NCI-H1694 (cell line): ENCODE measurements around the gene TOMM70.
"Not testable (repeated sequence)": the region's sequence is repeated elsewhere in the genome, so short reads cannot be mapped to it uniquely, and the experiment has no call there.

Experiments
- DNase-seq: peaks from one replicate; lab custom pipeline; 2025; lab: John Stamatoyannopoulos, UW

Gene TOMM70

GRCh38 chr3:100364421-100364820 is 36.5 kb downstream of the TOMM70 start:
- DNase-seq = no peak

- DNase-seq = no peak
These were observed 39.0 kb downstream of the TOMM70 start for GRCh38 chr3:100361897-100362296.

- no peak for DNase-seq
These were observed 40.0 kb downstream of the TOMM70 start for GRCh38 chr3:100360757-100361496.

- DNase-seq = no peak
These were observed 41.9 kb downstream of the TOMM70 start for GRCh38 chr3:100359035-100359434.

GRCh38 chr3:100358413-100358812 is 42.5 kb downstream of the TOMM70 start:
- DNase-seq = no peak

GRCh38 chr3:100354850-100355249 is 46.0 kb downstream of the TOMM70 start:
- no peak for DNase-seq

- DNase-seq = no peak
These were observed 48.3 kb downstream of the TOMM70 start for GRCh38 chr3:100352296-100353231.

GRCh38 chr3:100351770-100352169 is 49.1 kb downstream of the TOMM70 start:
- not testable (repeated sequence) for DNase-seq

GRCh38 chr3:100348727-100349126 is 52.2 kb downstream of the TOMM70 start:
- DNase-seq = no peak

GRCh38 chr3:100340527-100340926 is 60.4 kb downstream of the TOMM70 start:
- no peak for DNase-seq

- no peak for DNase-seq
These were observed 61.1 kb downstream of the TOMM70 start for GRCh38 chr3:100339786-100340185.

- DNase-seq = no peak
These were observed 62.0 kb downstream of the TOMM70 start for GRCh38 chr3:100338911-100339310.

GRCh38 chr3:100336229-100336628 is 64.7 kb downstream of the TOMM70 start:
- not testable (repeated sequence) for DNase-seq

- no peak for DNase-seq
These were observed 65.5 kb downstream of the TOMM70 start for GRCh38 chr3:100335434-100335833.

- DNase-seq = peak; percentile 19
These were observed 66.2 kb downstream of the TOMM70 start, which contains the start of gene NIT2 for GRCh38 chr3:100334488-100335351. Gene NIT2 (plus strand): TSS chr3:100334757. CDS start chr3:100334792, 35 bp downstream.

- no peak for DNase-seq
These were observed 66.9 kb downstream of the TOMM70 start for GRCh38 chr3:100333970-100334487.

GRCh38 chr3:100333051-100333450 is 67.8 kb downstream of the TOMM70 start:
- no peak for DNase-seq

- DNase-seq = no peak
These were observed 69.2 kb downstream of the TOMM70 start for GRCh38 chr3:100331660-100332059.

- no peak for DNase-seq
These were observed 70.2 kb downstream of the TOMM70 start for GRCh38 chr3:100330651-100331050.

GRCh38 chr3:100329800-100330489 is 70.9 kb downstream of the TOMM70 start:
- no peak for DNase-seq

- DNase-seq = not testable (repeated sequence)
These were observed 73.5 kb downstream of the TOMM70 start for GRCh38 chr3:100327377-100327776.
